ENCODE measurements around the gene AASDH. TPM values are rescaled to one million over a fixed set of nuclear protein-coding genes. Genes with fewer than 3 reads are reported as not detected.

AASDH gene
- total and polyA plus RNA-seq, 2 donors (not counting 1 experiment from before 2014, with no cell fraction given): 6.9 to 15.2 TPM

DNA sequence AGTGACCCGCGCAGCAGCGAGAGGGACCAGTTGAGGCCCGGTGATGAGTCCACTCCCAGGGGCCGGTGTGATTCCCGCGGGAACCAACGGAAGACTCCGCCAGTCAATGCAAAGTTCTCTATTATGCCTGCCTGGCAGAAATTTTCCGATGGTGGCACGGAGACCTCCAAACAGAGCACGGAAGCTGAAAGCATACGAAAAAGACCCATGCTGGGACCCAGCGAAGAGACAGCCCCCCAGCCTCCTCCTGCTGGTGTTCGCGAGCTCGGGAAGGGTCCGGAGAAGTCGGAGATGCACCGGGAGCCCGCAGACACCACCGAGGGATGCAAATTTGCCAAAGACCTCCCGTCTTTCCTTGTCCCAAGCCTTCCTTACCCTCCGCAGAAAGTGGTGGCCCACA, 71.7 kb downstream of the AASDH start:
- DNase-seq: no peak

DNA sequence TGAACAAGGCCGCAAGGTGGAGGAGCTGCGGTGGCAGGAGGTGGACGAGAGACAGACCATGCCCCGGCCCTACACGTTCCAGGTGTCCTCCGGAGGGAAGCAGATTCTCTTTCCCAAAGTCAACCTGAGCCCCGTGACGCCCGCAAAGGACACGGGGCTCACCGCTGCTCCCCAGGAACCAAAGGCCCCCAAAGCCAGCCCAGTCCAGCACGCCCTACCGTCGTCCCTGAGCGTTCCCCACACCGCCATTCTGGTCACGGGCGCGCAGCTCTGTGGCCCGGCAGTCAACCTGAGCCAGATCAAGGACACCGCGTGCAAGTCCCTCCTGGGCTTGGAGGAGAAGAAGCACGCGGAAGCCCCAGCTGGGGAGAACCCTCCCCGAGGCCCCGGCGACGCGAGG, 72.2 kb downstream of the AASDH start:
- H3K27ac Mint-ChIP-seq: no peak overlapping the region
- no peak overlapping the region for H2AFZ ChIP-seq (ENCODE audit: insufficient read depth, low read depth, low read length, poor library complexity, severe bottlenecking)
- DNase-seq (no peak), ATAC-seq (ENCODE audit: low read depth) (no peak)
- WGBS (ENCODE audit: insufficient coverage): 98% methylated on average over 28 of the region's 29 CpGs
- ChIA-PET POLR2A (no interaction called here), CTCF (no interaction called here)
- no peaks in the 10 kb centered on the region for H3K4me1 Mint-ChIP-seq
- H3K4me3 Mint-ChIP-seq: no peak overlapping the region
- no peaks in the 10 kb centered on the region for H3K36me3 ChIP-seq (replicated peaks in 1 of 2; ENCODE audit: control extremely low read depth in 1 of 2, control insufficient read depth in 1 of 2, extremely low read depth in 1 of 2, insufficient read depth in 2 of 2, low read length in 1 of 2)
- no peak overlapping the region for H3K9ac ChIP-seq (ENCODE audit: low read length)
- no peaks in the 10 kb centered on the region for H3K79me2 ChIP-seq (ENCODE audit: control insufficient read depth, insufficient read depth, low read length)
- H3K9me3 Mint-ChIP-seq (ENCODE audit: insufficient read depth): no peaks in the 10 kb centered on the region
- H3K27me3 ChIP-seq (replicated peaks in 1 of 4; ENCODE audit: control extremely low read depth in 1 of 4, control insufficient read depth in 3 of 4, insufficient read depth in 4 of 4, low read length in 3 of 4): no peaks in the 10 kb centered on the region
- H3K27me3 Mint-ChIP-seq: no peaks in the 10 kb centered on the region
- H3K4me1 ChIP-seq (ENCODE audit: control insufficient read depth in 2 of 2, insufficient read depth in 2 of 2, low read length in 2 of 2): no peaks in the 10 kb centered on the region
- intact Hi-C loops (cut with micrococcal nuclease): no loop called here
- H3K9me3 ChIP-seq (ENCODE audit: control extremely low read depth in 1 of 3, control insufficient read depth in 2 of 3, insufficient read depth in 1 of 3, low read length in 2 of 3): peaks cover 0 to 14% (median 0%) of the 10 kb centered on the region in 3 donors
- no peak for TF ChIP-seq EZH2 (IDR thresholded peaks at IDR 0.05; ENCODE audit: borderline replicate concordance, insufficient read depth, low read depth, low read length, poor library complexity, severe bottlenecking)
- TF ChIP-seq, protein P1, sequence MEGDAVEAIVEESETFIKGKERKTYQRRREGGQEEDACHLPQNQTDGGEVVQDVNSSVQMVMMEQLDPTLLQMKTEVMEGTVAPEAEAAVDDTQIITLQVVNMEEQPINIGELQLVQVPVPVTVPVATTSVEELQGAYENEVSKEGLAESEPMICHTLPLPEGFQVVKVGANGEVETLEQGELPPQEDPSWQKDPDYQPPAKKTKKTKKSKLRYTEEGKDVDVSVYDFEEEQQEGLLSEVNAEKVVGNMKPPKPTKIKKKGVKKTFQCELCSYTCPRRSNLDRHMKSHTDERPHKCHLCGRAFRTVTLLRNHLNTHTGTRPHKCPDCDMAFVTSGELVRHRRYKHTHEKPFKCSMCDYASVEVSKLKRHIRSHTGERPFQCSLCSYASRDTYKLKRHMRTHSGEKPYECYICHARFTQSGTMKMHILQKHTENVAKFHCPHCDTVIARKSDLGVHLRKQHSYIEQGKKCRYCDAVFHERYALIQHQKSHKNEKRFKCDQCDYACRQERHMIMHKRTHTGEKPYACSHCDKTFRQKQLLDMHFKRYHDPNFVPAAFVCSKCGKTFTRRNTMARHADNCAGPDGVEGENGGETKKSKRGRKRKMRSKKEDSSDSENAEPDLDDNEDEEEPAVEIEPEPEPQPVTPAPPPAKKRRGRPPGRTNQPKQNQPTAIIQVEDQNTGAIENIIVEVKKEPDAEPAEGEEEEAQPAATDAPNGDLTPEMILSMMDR (IDR thresholded peaks at IDR 0.05): no peak
- H4K20me1 ChIP-seq (ENCODE audit: control insufficient read depth, insufficient read depth, low read length, poor library complexity, severe bottlenecking): no peaks in the 10 kb centered on the region
- H3K27ac ChIP-seq (ENCODE audit: low read length in 2 of 2): no peak overlapping the region
- no peak overlapping the region for H3K4me2 ChIP-seq (replicated peaks; ENCODE audit: low read depth, low read length, poor library complexity, severe bottlenecking)
- no peak overlapping the region for H3K4me3 ChIP-seq (ENCODE audit: control extremely low read depth in 1 of 5, extremely low read depth in 1 of 5, insufficient read depth in 1 of 5, low read depth in 2 of 5, low read length in 4 of 5)

More for the DNA sequence above, 71.7 kb downstream of the AASDH start:
- no peak overlapping the region for H3K4me2 ChIP-seq (replicated peaks; ENCODE audit: low read depth, low read length, poor library complexity, severe bottlenecking)
- 97% methylated on average over 24 of the region's 24 CpGs for WGBS (ENCODE audit: insufficient coverage)
- no peak overlapping the region for H3K27ac Mint-ChIP-seq
- no peaks in the 10 kb centered on the region for H3K4me1 ChIP-seq (ENCODE audit: control insufficient read depth in 2 of 2, insufficient read depth in 2 of 2, low read length in 2 of 2)
- H3K9me3 Mint-ChIP-seq (ENCODE audit: insufficient read depth): no peaks in the 10 kb centered on the region
- H3K27ac ChIP-seq (ENCODE audit: low read length in 2 of 2): no peak overlapping the region
- peaks cover 0 to 14% (median 0%) of the 10 kb centered on the region in 3 donors for H3K9me3 ChIP-seq (ENCODE audit: control extremely low read depth in 1 of 3, control insufficient read depth in 2 of 3, insufficient read depth in 1 of 3, low read length in 2 of 3)
- TF ChIP-seq EZH2 (IDR thresholded peaks at IDR 0.05; ENCODE audit: borderline replicate concordance, insufficient read depth, low read depth, low read length, poor library complexity, severe bottlenecking): no peak
- TF ChIP-seq, protein P1 (IDR thresholded peaks at IDR 0.05): no peak
- H3K4me3 Mint-ChIP-seq: no peak overlapping the region
- ChIA-PET POLR2A (no interaction called here), CTCF (no interaction called here)
- H3K79me2 ChIP-seq (ENCODE audit: control insufficient read depth, insufficient read depth, low read length): no peaks in the 10 kb centered on the region
- no peaks in the 10 kb centered on the region for H3K4me1 Mint-ChIP-seq
- H3K4me3 ChIP-seq (ENCODE audit: control extremely low read depth in 1 of 5, extremely low read depth in 1 of 5, insufficient read depth in 1 of 5, low read depth in 2 of 5, low read length in 4 of 5): no peak overlapping the region
- ATAC-seq (ENCODE audit: low read depth): no peak
- H3K9ac ChIP-seq (ENCODE audit: low read length): no peak overlapping the region
- H3K27me3 Mint-ChIP-seq: no peaks in the 10 kb centered on the region
- intact Hi-C loops (cut with micrococcal nuclease): no loop called here
- no peaks in the 10 kb centered on the region for H4K20me1 ChIP-seq (ENCODE audit: control insufficient read depth, insufficient read depth, low read length, poor library complexity, severe bottlenecking)
- no peak overlapping the region for H2AFZ ChIP-seq (ENCODE audit: insufficient read depth, low read depth, low read length, poor library complexity, severe bottlenecking)
- H3K27me3 ChIP-seq (replicated peaks in 1 of 4; ENCODE audit: control extremely low read depth in 1 of 4, control insufficient read depth in 3 of 4, insufficient read depth in 4 of 4, low read length in 3 of 4): no peaks in the 10 kb centered on the region
- no peaks in the 10 kb centered on the region for H3K36me3 ChIP-seq (replicated peaks in 1 of 2; ENCODE audit: control extremely low read depth in 1 of 2, control insufficient read depth in 1 of 2, extremely low read depth in 1 of 2, insufficient read depth in 2 of 2, low read length in 1 of 2)

Measured in B cell (primary cell).